NCI-H526 (cell line): ENCODE data around the gene S1PR4.

Experiments
- DNase-seq, 2 experiments: peaks; one replicate each; lab custom pipeline; 2025; lab: John Stamatoyannopoulos, UW

S1PR4 gene

DNA sequence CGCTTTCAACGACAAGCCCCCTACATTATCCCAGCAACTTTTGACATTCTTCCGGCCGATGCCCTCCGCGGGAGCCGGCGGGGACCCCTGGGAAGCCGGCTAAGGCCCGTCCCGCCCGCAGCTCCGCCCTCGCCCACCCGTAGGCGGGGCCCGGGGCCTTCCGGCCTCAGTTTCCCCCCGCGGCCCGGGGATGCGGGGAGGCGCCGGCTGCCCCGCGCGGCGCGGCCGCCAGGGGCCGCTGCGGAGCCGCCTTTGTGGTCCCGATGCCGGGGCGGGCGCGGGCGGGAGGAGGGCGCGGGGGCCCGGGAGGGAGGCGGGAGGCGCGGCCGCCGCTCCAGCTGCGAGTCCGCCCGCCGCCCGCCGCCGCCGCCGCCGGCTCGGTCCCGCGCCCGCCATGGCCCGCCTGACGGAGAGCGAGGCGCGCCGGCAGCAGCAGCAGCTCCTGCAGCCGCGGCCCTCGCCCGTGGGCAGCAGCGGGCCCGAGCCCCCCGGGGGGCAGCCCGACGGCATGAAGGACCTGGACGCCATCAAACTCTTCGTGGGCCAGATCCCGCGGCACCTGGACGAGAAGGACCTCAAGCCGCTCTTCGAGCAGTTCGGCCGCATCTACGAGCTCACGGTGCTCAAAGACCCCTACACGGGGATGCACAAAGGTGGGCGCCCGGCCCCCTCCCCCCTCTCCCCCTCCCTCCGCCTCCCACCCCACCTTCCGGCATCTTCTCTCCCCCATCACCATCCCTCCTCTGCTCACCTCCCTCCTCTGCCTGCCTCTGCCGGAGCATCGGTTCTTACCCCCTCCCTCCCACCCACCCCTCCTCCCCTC, 46.0 kb downstream of the S1PR4 start, which contains the start of gene CELF5:
Gene CELF5, plus strand, starts transcription at position 316 of the 823 bp plus-strand sequence. Its CDS starts 79 bp downstream, at position 395.
- DNase-seq, result peak in 1 of 2 experiments; percentile 69

- DNase-seq, result no peak
These were observed 46.6 kb downstream of the S1PR4 start for GRCh38 chr19:3225169-3225485.

- peak in 1 of 2 experiments; percentile 20 for DNase-seq
These were observed 47.1 kb downstream of the S1PR4 start for GRCh38 chr19:3225677-3226093.

- DNase-seq, result peak in 1 of 2 experiments; percentile 16
These were observed 48.6 kb downstream of the S1PR4 start for GRCh38 chr19:3227054-3227626.

DNA sequence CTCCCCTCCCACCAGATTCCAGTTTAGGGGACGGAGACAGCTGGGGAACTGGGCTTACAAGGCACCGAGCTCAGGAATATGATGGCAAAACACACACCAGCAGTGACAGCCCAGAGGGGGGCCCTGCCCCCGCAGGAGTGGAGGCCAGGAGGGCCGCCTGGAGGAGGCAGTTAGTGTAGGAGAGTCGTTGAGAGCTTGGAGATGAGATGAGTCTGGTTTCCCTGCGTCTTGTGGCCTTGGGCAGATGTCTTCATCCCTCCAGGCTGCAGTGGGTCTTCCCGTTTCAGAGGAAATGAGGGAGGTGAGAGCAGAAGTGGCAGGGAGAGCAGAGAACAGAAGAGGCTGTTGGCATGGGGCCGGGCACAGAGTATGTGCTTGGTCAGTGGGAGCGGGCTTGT, 50.8 kb downstream of the S1PR4 start:
- no peak for DNase-seq
